Vagina (tissue), 2 donors: ENCODE data around the gene GGNBP2. TPM values are rescaled to one million over a fixed set of nuclear protein-coding genes. Genes with fewer than 3 reads are reported as not detected.

ENCODE experiments used
- DNase-seq, 2 donors: peaks; one replicate each; pipeline ENCODE4 v3.0.0-alpha.2; 2017; ENCODE audit errors: extremely low spot score in 2 of 2
- H3K27ac ChIP-seq: fragments of 200-600 bp; sonication (generic); one replicate; pipeline ENCODE4 v1.5.1; 2019
- H3K27me3 ChIP-seq: fragments of 200-600 bp; sonication (generic); one replicate; pipeline ENCODE4 v1.5.1; 2019
- H3K36me3 ChIP-seq, 2 donors: fragments of 200-600 bp; sonication (generic); one replicate each; pipeline ENCODE4 v1.5.1; 2017 to 2019
- H3K4me1 ChIP-seq: fragments of 200-600 bp; sonication (generic); one replicate; pipeline ENCODE4 v1.5.1; 2019
- H3K4me3 ChIP-seq, 2 donors: fragments of 200-600 bp; sonication (generic); 1 replicate in 1 of 2; 2 replicates in 1 of 2; pipeline ENCODE4 v1.5.1; 2016 to 2019
- H3K9me3 ChIP-seq: fragments of 200-600 bp; sonication (generic); one replicate; pipeline ENCODE4 v1.5.1; 2019
- POLR2A ChIP-seq, 2 donors: fragments of 450-650 bp; IDR thresholded peaks; one replicate each; pipeline ENCODE4 v1.6.1; 2017; ENCODE audit warnings: antibody characterized with exemption in 2 of 2, mild to moderate bottlenecking in 2 of 2, moderate library complexity in 2 of 2
- POLR2AphosphoS5 ChIP-seq, 2 donors: sonication (generic); formaldehyde crosslinking; IDR thresholded peaks; one replicate each; pipeline ENCODE4 v1.9.0; 2017; ENCODE audit warnings: antibody characterized with exemption in 2 of 2, mild to moderate bottlenecking in 2 of 2, low read depth in 1 of 2; ENCODE audit not compliant: insufficient read depth in 1 of 2
- intact Hi-C: fragments of 100-400 bp; cut with DNase I; formaldehyde crosslinking; loops from one replicate; pipeline ENCODE4 v1.15.1; 2023
- total RNA-seq: library from RNA; depleted of rRNA; stranded (reverse); fragments of >200 nt; gene quantifications from one replicate; pipeline ENCODE4 v1.2.3, GENCODE V29; 2016
- TF ChIP-seq, protein P1 (sequence below), 3 experiments: fragments of 450-650 bp in 2 of 3; fragments of 200-600 bp in 1 of 3; sonication (generic) in 1 of 3; IDR thresholded peaks; one replicate each; pipeline ENCODE4 v1.5.1; 2017 to 2019; ENCODE audit warnings: antibody characterized with exemption in 3 of 3, mild to moderate bottlenecking in 2 of 3, moderate library complexity in 2 of 3

GGNBP2 gene
- total RNA-seq, 1 donor from 2014 or later: 47.9 TPM

DNA sequence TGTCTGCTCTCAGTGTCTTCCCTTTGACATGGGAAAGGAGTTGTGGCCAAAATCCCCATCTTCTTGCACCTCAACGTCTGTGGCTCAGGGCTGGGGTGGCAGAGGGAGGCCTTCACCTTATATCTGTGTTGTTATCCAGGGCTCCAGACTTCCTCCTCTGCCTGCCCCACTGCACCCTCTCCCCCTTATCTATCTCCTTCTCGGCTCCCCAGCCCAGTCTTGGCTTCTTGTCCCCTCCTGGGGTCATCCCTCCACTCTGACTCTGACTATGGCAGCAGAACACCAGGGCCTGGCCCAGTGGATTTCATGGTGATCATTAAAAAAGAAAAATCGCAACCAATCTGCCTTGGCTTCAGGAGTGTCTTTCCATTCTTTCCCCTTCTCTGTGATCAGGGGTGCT lies 55.7 kb downstream of the GGNBP2 start:
- Histone ChIP-seq H3K27ac (no peak overlapping the region), H3K36me3 (no peaks in the 10 kb centered on the region), H3K4me1 (peaks cover 25% of the 10 kb centered on the region), H3K4me3 (peak overlapping the region in 1 of 2 donors; percentile 98), H3K27me3 (no peaks in the 10 kb centered on the region), H3K9me3 (no peaks in the 10 kb centered on the region)
- TF ChIP-seq, protein P1, sequence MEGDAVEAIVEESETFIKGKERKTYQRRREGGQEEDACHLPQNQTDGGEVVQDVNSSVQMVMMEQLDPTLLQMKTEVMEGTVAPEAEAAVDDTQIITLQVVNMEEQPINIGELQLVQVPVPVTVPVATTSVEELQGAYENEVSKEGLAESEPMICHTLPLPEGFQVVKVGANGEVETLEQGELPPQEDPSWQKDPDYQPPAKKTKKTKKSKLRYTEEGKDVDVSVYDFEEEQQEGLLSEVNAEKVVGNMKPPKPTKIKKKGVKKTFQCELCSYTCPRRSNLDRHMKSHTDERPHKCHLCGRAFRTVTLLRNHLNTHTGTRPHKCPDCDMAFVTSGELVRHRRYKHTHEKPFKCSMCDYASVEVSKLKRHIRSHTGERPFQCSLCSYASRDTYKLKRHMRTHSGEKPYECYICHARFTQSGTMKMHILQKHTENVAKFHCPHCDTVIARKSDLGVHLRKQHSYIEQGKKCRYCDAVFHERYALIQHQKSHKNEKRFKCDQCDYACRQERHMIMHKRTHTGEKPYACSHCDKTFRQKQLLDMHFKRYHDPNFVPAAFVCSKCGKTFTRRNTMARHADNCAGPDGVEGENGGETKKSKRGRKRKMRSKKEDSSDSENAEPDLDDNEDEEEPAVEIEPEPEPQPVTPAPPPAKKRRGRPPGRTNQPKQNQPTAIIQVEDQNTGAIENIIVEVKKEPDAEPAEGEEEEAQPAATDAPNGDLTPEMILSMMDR (IDR thresholded peaks at IDR 0.05): no peak
- TF ChIP-seq POLR2A (IDR thresholded peaks at IDR 0.05): no peak
- no peak for TF ChIP-seq POLR2AphosphoS5 (IDR thresholded peaks at IDR 0.05; ENCODE audit: insufficient read depth in 1 of 2, low read depth in 1 of 2)
- intact Hi-C loops: no loop called here
- DNase-seq: no peak

DNA sequence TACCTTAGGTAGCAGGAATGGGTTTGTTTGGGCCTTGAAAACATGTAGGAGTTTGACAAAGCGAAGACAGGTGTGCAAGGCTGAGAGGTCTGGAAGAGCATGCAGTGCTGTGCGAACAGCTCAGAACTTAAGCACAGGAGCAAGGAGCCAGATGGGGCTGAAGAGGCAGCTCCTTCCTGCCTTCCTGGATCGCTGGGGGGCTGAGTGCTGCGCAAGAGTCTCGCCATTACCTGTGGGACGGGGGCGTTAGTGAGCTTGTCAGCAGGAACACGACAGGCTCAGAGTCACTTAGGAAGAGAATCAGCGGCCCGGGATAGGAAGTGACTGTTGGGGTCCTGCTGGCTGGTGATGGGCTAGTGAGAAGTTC lies 56.2 kb downstream of the GGNBP2 start:
- Histone ChIP-seq H3K27ac (peak overlapping the region; percentile 71), H3K4me3 (peak overlapping the region; percentile 95 to 98), H3K36me3 (no peaks in the 10 kb centered on the region), H3K9me3 (no peaks in the 10 kb centered on the region), H3K27me3 (no peaks in the 10 kb centered on the region), H3K4me1 (peaks cover 25% of the 10 kb centered on the region)
- intact Hi-C loops: no loop called here
- TF ChIP-seq, protein P1 (IDR thresholded peaks at IDR 0.05): no peak
- TF ChIP-seq POLR2A (IDR thresholded peaks at IDR 0.05) (no peak), POLR2AphosphoS5 (IDR thresholded peaks at IDR 0.05; ENCODE audit: insufficient read depth in 1 of 2, low read depth in 1 of 2) (no peak)
- no peak for DNase-seq

DNA sequence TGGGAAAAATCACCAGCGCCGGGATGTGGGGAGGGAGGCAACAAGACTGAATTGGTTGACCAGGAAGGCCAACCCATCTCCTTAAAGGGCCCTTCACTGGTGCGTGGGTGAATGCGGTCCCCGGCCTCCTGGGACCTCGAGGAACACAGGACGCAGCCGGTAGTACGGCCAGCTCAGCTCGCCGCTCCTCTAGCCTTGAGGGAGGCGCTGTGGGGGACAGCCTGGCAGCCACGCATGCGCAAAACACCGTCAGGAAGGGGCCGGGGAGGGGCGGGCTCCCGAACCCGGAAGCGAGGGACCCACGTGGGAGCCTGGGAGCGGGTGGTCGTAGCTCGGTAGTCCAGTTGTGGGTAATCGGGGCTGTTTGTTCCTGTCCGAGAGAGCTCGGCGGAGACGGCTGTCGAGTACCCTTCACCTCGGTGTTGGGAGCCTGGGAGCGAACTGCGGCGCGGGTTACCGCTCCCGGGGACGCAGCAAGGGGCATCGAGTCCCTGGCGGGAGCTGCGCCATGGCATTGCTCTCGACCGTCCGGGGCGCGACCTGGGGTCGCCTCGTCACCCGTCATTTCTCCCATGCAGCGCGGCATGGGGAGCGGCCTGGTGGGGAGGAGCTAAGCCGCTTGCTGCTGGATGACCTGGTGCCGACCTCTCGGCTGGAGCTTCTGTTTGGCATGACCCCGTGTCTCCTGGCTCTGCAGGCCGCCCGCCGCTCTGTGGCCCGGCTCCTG lies 56.7 kb downstream of the GGNBP2 start, which contains the start of gene MRM1:
TSS of gene MRM1 (plus strand) at position 281 of the 727 bp plus-strand sequence. CDS start at position 509, 228 bp downstream.
- H3K4me1 ChIP-seq: peaks cover 25% of the 10 kb centered on the region
- H3K36me3 ChIP-seq: no peaks in the 10 kb centered on the region
- DNase-seq: no peak
- no peaks in the 10 kb centered on the region for H3K9me3 ChIP-seq
- peak within 1 kb of the TSS; percentile 71 for H3K27ac ChIP-seq
- intact Hi-C loops: no loop called here
- H3K27me3 ChIP-seq: no peaks in the 10 kb centered on the region
- H3K4me3 ChIP-seq: peak within 1 kb of the TSS; percentile 95 to 98
- TF ChIP-seq POLR2AphosphoS5 (IDR thresholded peaks at IDR 0.05; ENCODE audit: insufficient read depth in 1 of 2, low read depth in 1 of 2) (peak; percentile 81 to 86), POLR2A (IDR thresholded peaks at IDR 0.05) (peak in 1 of 2 donors; percentile 43)
- TF ChIP-seq, protein P1 (IDR thresholded peaks at IDR 0.05): peak in 1 of 3 experiments; percentile 48

DNA sequence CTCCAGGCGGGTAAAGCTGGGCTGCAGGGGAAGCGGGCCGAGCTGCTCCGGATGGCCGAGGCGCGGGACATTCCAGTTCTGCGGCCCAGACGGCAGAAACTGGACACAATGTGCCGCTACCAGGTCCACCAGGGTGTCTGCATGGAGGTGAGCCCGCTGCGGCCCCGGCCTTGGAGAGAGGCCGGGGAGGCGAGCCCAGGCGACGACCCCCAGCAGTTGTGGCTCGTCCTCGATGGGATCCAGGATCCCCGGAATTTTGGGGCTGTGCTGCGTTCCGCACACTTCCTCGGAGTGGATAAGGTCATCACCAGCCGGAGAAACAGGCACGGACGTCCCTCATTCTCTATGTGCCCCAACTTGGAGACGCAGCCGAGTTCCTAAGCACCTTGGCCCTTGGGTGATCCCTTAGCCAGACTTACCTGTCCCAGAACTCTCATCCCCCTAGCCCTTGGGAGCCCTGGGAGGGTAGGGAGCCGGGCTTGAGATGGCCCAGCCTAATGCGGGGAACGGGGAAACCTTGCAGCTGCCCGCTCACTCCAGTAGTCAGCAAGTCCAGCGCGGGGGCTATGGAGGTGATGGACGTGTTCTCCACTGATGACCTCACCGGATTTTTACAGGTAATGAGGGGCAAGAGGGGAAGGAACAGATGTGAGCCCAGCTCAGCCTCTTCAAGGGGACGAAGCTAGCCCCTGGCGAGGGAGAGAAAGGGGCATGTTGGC lies 57.5 kb downstream of the GGNBP2 start:
- Histone ChIP-seq H3K4me3 (peak overlapping the region; percentile 95 to 98), H3K27me3 (no peaks in the 10 kb centered on the region), H3K4me1 (peaks cover 25% of the 10 kb centered on the region), H3K9me3 (no peaks in the 10 kb centered on the region), H3K27ac (no peak overlapping the region), H3K36me3 (no peaks in the 10 kb centered on the region)
- TF ChIP-seq POLR2A (IDR thresholded peaks at IDR 0.05) (no peak), POLR2AphosphoS5 (IDR thresholded peaks at IDR 0.05; ENCODE audit: insufficient read depth in 1 of 2, low read depth in 1 of 2) (no peak)
- TF ChIP-seq, protein P1 (IDR thresholded peaks at IDR 0.05): no peak
- intact Hi-C loops: no loop called here
- no peak for DNase-seq
